NCI-H2227 (cell line): ENCODE data around the gene FOLR3.
"Not testable (repeated sequence)": the region's sequence is repeated elsewhere in the genome, so short reads cannot be mapped to it uniquely, and the experiment has no call there.

Experiments used
- DNase-seq: peaks from one replicate; lab custom pipeline; 2025; ENCODE audit not compliant: unreplicated experiment; lab: John Stamatoyannopoulos, UW

FOLR3 gene

GRCh38 chr11:72123117-72123653, 12.3 kb upstream of the FOLR3 start:
- no peak for DNase-seq

- DNase-seq: no peak
Observed at GRCh38 chr11:72124046-72124445, 11.5 kb upstream of the FOLR3 start.

- DNase-seq: no peak
Observed at GRCh38 chr11:72125956-72126355, 9.6 kb upstream of the FOLR3 start.

- no peak for DNase-seq
Observed at GRCh38 chr11:72127923-72128322, 7.6 kb upstream of the FOLR3 start.

- DNase-seq: no peak
Observed at GRCh38 chr11:72129381-72129780, 6.1 kb upstream of the FOLR3 start.

GRCh38 chr11:72132646-72133045, 2.9 kb upstream of the FOLR3 start:
- DNase-seq: no peak

GRCh38 chr11:72135891-72136683, 562 bp downstream of the FOLR3 start:
- DNase-seq: no peak

GRCh38 chr11:72136684-72137262, 1.2 kb downstream of the FOLR3 start:
- no peak for DNase-seq

- DNase-seq: no peak
Observed at GRCh38 chr11:72138821-72139390, 3.4 kb downstream of the FOLR3 start.

GRCh38 chr11:72139500-72139899, 4.0 kb downstream of the FOLR3 start:
- no peak for DNase-seq

- no peak for DNase-seq
Observed at GRCh38 chr11:72140661-72141060, 5.1 kb downstream of the FOLR3 start.

- no peak for DNase-seq
Observed at GRCh38 chr11:72141066-72141465, 5.5 kb downstream of the FOLR3 start.

GRCh38 chr11:72142086-72142485, 6.6 kb downstream of the FOLR3 start:
- not testable (repeated sequence) for DNase-seq

- not testable (repeated sequence) for DNase-seq
Observed at GRCh38 chr11:72142543-72142942, 7.0 kb downstream of the FOLR3 start.

- no peak for DNase-seq
Observed at GRCh38 chr11:72144807-72145565, 9.5 kb downstream of the FOLR3 start.

GRCh38 chr11:72146625-72147024, 11.1 kb downstream of the FOLR3 start:
- no peak for DNase-seq

- no peak for DNase-seq
Observed at GRCh38 chr11:72150882-72151281, 15.4 kb downstream of the FOLR3 start.

GRCh38 chr11:72153874-72154273, 18.3 kb downstream of the FOLR3 start:
- DNase-seq: not testable (repeated sequence)

- DNase-seq: no peak
Observed at GRCh38 chr11:72154816-72155215, 19.3 kb downstream of the FOLR3 start.

GRCh38 chr11:72155751-72156150, 20.2 kb downstream of the FOLR3 start:
- no peak for DNase-seq

- no peak for DNase-seq
Observed at GRCh38 chr11:72157131-72157530, 21.6 kb downstream of the FOLR3 start.
